NCI-H345 (cell line): Measurements from ENCODE around the gene PRPF31.
A peak's percentile ranks its signal among the peaks of the same experiment; 100 is the strongest.
"Not testable (repeated sequence)": the region's sequence is repeated elsewhere in the genome, so short reads cannot be mapped to it uniquely, and the experiment has no call there.

Source experiments
- DNase-seq: peaks from one replicate; lab custom pipeline; 2025; lab: John Stamatoyannopoulos, UW

Gene PRPF31

DNA sequence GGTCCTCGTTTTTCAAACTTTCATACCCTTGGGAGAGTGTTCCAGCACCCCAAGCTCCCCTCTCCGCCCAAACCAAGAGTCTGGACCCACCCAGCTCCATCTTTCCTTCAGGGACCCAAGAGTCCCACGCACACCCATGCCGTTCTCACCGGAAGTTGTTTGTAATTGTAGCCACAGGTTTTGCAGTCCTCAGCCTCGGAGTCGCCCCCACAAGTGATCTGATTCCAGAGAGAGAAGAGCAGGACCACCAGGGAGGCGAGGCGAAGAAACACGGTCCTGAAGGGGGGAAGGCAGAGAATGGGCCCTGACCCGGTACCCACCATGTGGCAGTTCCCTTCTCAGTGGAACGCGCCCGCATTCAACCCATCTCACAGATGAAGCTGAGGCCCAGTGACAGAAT is 47.3 kb downstream of the PRPF31 start:
- DNase-seq = no peak

- DNase-seq = no peak
These were observed 49.0 kb downstream of the PRPF31 start for GRCh38 chr19:54164369-54165068.

DNA sequence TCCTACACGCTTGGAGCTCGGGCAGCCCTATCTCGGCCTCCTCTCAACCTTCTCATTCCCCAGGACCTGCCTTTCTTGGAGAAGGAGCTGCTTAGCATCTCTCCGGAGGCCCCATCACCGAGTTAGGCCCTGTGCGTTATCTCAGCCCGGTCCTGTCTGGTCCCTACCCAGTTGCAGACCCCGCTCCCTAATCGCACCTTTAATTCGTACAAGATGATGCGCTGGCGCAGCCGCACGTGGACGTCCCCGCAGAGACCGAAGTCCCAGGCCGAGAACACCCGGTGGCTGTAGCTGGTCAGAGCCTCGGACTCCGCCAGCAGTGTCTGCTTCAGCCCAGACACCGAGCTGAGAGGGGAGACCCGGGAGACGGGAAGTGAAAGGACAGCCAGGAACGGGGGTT is 49.7 kb downstream of the PRPF31 start:
- no peak for DNase-seq

- DNase-seq = peak; percentile 79
These were observed 52.8 kb downstream of the PRPF31 start for GRCh38 chr19:54168174-54168917.

GRCh38 chr19:54169149-54169740 is 53.7 kb downstream of the PRPF31 start:
- DNase-seq = no peak

DNA sequence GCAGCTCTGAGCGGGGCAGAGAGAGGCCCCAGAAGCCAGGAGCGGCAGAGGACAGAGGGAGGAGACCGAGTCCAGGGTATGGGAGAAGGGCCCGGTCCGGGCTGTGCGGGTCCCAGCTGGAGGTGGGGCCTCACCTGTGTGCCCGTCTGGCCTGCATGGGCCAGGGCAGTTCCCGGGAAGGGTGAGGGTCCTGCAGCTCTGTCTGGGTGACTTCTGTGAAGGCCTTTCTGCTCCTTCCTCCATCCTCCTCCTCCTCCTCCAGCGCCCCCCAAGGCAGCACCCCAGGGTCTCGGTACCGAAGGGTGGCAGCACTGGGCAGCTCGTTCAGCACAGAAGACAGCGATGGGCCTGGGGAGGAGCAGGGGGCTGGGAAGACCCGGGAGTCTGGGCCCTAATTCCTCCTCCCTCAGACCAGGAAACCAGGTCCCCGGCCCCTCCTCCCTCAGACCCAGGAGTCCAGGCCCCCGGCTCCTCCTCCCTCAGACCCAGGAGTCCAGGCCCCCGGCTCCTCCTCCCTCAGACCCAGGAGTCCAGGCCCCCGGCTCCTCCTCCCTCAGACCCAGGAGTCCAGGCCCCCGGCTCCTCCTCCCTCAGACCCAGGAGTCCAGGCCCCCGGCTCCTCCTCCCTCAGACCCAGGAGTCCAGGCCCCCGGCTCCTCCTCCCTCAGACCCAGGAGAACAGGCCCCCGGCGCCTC is 56.3 kb downstream of the PRPF31 start:
- DNase-seq = not testable (repeated sequence)

GRCh38 chr19:54172471-54173358 is 57.2 kb downstream of the PRPF31 start, which contains the start of gene TMC4:
TMC4 (minus strand) TSS chr19:54173160; CDS start chr19:54173117, 43 bp downstream.
- DNase-seq = peak; percentile 78

DNA sequence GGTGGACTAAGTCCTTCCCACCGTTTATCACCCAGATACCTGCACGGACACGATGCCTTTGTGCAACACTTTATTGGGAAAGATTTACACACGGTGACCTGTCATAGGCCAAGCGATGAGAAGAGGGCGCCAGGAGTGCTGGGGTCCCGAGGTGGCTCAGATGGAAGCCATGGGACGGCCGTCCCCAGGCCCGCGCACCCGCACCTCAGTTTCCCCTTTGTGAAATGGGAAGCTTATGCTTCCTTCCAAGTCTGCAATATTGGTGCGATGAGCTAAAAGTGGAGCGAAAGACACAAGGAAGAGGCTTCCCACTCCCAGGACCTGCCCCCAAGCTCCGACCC is 57.8 kb downstream of the PRPF31 start:
- no peak for DNase-seq

DNA sequence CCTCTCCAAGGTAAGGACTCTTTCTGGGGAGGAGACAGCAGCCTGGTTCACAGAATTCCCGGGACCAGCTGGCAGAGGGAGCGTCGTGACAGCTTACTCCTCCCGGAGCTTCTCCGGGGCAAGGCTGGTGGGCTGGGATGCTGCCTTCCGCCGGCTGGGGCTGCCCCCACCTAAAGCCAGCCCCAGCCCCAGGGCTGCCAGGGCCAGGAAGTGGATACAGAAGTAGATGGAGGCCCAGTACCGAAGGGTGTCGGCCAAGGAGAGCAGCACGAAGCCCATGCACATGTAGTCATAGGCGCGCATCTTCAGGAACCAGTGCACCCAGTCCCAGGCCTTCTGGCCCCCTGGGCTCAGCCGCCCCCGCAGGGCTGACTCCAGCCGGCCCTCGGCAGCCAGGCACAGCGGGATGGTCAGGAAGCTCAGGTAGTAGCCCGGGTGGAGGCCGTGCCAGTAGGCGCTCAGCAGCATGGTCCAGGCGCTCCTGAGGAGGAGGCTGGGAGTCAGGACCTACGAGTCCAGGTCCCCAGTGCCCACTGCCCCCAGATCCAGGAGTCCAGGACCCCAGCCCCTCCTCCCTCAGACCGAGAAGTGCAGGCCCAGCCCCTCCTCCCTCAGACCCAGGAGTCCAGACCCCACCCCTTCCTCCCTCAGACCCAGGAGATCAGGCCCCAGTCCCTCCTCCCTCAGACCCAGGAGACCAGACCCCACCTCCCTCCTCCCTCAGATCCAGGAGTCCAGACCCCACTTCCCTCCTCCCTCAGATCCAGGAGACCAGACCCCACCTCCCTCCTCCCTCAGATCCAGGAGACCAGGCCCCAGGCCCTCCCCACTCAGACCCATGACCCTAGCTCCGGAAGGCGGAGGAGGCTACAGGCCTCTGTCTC is 58.6 kb downstream of the PRPF31 start:
- DNase-seq = no peak

DNA sequence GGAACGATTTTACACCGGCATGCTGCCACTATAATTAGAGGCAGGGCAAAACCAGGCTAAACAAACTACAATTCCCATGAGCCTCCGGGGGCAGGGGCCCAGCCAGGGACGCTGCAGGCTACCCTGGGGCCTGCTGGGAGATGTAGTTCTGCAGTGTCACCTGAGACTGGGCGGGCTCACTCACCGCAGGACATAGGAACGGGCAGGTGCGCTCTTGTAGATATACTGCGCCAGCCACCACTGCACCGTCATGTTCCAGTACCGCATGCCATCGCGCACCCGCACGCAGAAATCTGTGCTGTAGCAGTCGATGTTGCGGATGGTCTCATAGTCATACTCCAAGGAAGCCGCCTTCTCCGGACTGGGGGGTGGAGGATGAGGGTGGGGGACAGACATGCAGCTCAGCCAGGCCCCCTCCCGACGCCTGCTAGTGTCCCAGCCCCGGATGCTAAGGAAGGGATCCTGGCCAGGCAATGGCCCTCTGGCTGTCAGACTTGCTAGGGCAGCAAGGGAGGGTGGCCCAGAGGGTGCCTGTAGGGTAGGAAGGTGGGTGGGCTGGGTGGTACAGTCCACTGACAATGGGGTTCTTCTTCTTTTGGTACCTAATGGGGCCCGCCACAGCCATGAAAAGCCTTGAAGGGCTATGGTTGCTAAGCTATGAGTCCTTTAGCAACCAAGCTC is 63.2 kb downstream of the PRPF31 start:
- DNase-seq = peak; percentile 23

GRCh38 chr19:54179262-54179852 is 63.8 kb downstream of the PRPF31 start:
- DNase-seq = no peak

- DNase-seq = no peak
These were observed 64.4 kb downstream of the PRPF31 start for GRCh38 chr19:54179921-54180461.

GRCh38 chr19:54180691-54181091 is 65.1 kb downstream of the PRPF31 start:
- DNase-seq = no peak
